Measurements from ENCODE around the gene CAMK1D.

Gene CAMK1D

GRCh38 chr10:12561307-12561706 is 212.0 kb downstream of the CAMK1D start:
- DNase-seq (ENCODE audit: low spot score), result no peak

GRCh38 chr10:12561720-12562119 is 212.4 kb downstream of the CAMK1D start:
- DNase-seq (ENCODE audit: low spot score), result no peak

GRCh38 chr10:12563489-12563888 is 214.1 kb downstream of the CAMK1D start:
- no peak for DNase-seq (ENCODE audit: low spot score)

GRCh38 chr10:12564173-12564572 is 214.8 kb downstream of the CAMK1D start:
- DNase-seq (ENCODE audit: low spot score), result no peak

GRCh38 chr10:12566161-12567115 is 217.1 kb downstream of the CAMK1D start:
- no peak for DNase-seq (ENCODE audit: low spot score)

GRCh38 chr10:12568391-12569009 is 219.2 kb downstream of the CAMK1D start:
- no peak for DNase-seq (ENCODE audit: low spot score)

GRCh38 chr10:12572281-12572680 is 222.9 kb downstream of the CAMK1D start:
- no peak for DNase-seq (ENCODE audit: low spot score)

- DNase-seq (ENCODE audit: low spot score), result no peak
These were observed 228.3 kb downstream of the CAMK1D start for GRCh38 chr10:12577610-12578009.

GRCh38 chr10:12579954-12580858 is 230.9 kb downstream of the CAMK1D start:
- no peak for DNase-seq (ENCODE audit: low spot score)

GRCh38 chr10:12583891-12584595 is 234.7 kb downstream of the CAMK1D start:
- DNase-seq (ENCODE audit: low spot score), result no peak

- DNase-seq (ENCODE audit: low spot score), result no peak
These were observed 237.4 kb downstream of the CAMK1D start for GRCh38 chr10:12586741-12587140.

GRCh38 chr10:12587451-12587888 is 238.1 kb downstream of the CAMK1D start:
- DNase-seq (ENCODE audit: low spot score), result no peak

- no peak for DNase-seq (ENCODE audit: low spot score)
These were observed 238.9 kb downstream of the CAMK1D start for GRCh38 chr10:12588091-12588860.

- no peak for DNase-seq (ENCODE audit: low spot score)
These were observed 239.9 kb downstream of the CAMK1D start for GRCh38 chr10:12589291-12589690.

GRCh38 chr10:12589791-12590190 is 240.4 kb downstream of the CAMK1D start:
- no peak for DNase-seq (ENCODE audit: low spot score)

- DNase-seq (ENCODE audit: low spot score), result no peak
These were observed 241.6 kb downstream of the CAMK1D start for GRCh38 chr10:12590675-12591659.

- no peak for DNase-seq (ENCODE audit: low spot score)
These were observed 243.6 kb downstream of the CAMK1D start for GRCh38 chr10:12592967-12593366.

- DNase-seq (ENCODE audit: low spot score), result no peak
These were observed 245.1 kb downstream of the CAMK1D start for GRCh38 chr10:12594448-12594944.

GRCh38 chr10:12595936-12596576 is 246.7 kb downstream of the CAMK1D start:
- no peak for DNase-seq (ENCODE audit: low spot score)

Data from hematopoietic multipotent progenitor cell treated with erythropoietin and hydrocortisone succinate and interleukin-3 and kit ligand, for 17 days (in vitro differentiated cells).